Measurements from ENCODE around the gene IL31.
"Not testable (repeated sequence)": the region's sequence is repeated elsewhere in the genome, so short reads cannot be mapped to it uniquely, and the experiment has no call there.

The IL31 gene

DNA sequence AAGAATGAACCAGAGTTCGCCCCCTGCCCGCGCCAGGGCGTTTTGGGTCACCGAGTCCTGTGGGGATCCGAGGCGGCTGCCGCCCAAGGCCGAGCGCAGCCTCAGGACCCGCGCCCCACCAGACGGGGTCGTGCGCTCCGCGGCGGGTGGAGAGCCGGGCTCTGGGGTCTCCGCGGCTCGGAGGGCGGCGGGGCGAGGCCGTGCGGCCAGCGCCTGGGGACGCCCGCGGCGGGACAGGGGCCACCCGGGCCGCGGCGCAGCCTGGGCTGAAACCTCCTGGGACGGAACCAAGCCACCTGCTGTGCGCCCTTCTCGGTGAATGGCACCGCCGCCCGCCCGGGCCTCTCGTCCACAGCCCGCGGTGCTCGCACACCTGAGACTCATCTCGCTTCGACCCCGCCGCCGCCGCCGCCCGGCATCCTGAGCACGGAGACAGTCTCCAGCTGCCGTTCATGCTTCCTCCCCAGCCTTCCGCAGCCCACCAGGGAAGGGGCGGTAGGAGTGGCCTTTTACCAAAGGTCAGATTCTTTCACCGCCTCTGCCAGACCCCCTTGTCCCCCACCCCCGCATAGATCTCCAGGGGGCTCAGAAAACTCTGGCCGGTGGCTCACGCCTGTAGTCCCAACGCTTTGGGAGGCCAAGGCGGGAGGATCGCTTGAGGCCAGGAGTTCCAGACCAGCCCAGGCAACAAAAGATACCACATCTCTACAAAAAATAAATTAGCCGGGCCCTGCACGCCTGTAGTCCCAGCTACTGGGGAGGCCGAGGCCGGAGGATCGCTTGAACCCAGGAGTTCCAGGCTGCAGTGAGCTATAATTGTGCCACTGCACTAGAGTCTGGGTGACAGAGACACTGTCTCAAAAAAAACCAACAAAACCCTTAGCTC is 30.4 kb upstream of the IL31 start:
- Histone ChIP-seq H3K79me1 (replicated peaks; ENCODE audit: low read length, poor library complexity, severe bottlenecking) (no peaks in the 10 kb centered on the region), H2BK15ac (ENCODE audit: low read depth, poor library complexity, severe bottlenecking) (peak overlapping the region; percentile 2), H2BK5ac (ENCODE audit: low read depth, low read length, poor library complexity, severe bottlenecking) (no peak overlapping the region), H3K4me2 (ENCODE audit: low read length, poor library complexity, severe bottlenecking) (peak overlapping the region; percentile 86), H3K36me3 (ENCODE audit: control insufficient read depth in 1 of 2, insufficient read depth in 2 of 2, low read depth in 1 of 2, low read length in 2 of 2) (peaks cover 26 to 31% of the 10 kb centered on the region in 2 experiments), H2BK120ac (ENCODE audit: low read depth, low read length) (no peak overlapping the region), H3K4me1 (ENCODE audit: control insufficient read depth, insufficient read depth, low read depth, low read length) (peaks cover 19% of the 10 kb centered on the region), H4K8ac (ENCODE audit: low read length) (no peak overlapping the region), H3K9me3 (ENCODE audit: control insufficient read depth, low read length) (no peaks in the 10 kb centered on the region), H2AK5ac (ENCODE audit: low read length, severe bottlenecking) (no peak overlapping the region), H3K23ac (ENCODE audit: low read length in 2 of 2) (peak overlapping the region in 1 of 2 experiments; percentile 14), H3K18ac (ENCODE audit: low read depth in 1 of 2, low read length in 2 of 2) (no peak overlapping the region), H3K9ac (ENCODE audit: low read length) (no peak overlapping the region), H4K91ac (ENCODE audit: low read length) (no peak overlapping the region), H2BK12ac (ENCODE audit: low read length in 2 of 2) (no peak overlapping the region), H3K14ac (ENCODE audit: low read length in 2 of 2) (no peak overlapping the region), H3K4me3 (ENCODE audit: insufficient read depth in 1 of 2, low read depth in 1 of 2, low read length in 2 of 2) (peak overlapping the region; percentile 57 to 61), H3K27ac (ENCODE audit: low read length, poor library complexity, severe bottlenecking) (no peak overlapping the region), H3K4ac (ENCODE audit: low read depth in 1 of 2, low read length in 2 of 2) (no peak overlapping the region), H3K27me3 (ENCODE audit: control insufficient read depth in 1 of 2, insufficient read depth in 1 of 2, low read length in 2 of 2) (peaks cover 12 to 64% of the 10 kb centered on the region in 2 experiments), H2AFZ (ENCODE audit: low read depth, low read length) (no peak overlapping the region)
- WGBS: 11% methylated on average over 71 of the region's 71 CpGs
- DNase-seq: no peak

DNA sequence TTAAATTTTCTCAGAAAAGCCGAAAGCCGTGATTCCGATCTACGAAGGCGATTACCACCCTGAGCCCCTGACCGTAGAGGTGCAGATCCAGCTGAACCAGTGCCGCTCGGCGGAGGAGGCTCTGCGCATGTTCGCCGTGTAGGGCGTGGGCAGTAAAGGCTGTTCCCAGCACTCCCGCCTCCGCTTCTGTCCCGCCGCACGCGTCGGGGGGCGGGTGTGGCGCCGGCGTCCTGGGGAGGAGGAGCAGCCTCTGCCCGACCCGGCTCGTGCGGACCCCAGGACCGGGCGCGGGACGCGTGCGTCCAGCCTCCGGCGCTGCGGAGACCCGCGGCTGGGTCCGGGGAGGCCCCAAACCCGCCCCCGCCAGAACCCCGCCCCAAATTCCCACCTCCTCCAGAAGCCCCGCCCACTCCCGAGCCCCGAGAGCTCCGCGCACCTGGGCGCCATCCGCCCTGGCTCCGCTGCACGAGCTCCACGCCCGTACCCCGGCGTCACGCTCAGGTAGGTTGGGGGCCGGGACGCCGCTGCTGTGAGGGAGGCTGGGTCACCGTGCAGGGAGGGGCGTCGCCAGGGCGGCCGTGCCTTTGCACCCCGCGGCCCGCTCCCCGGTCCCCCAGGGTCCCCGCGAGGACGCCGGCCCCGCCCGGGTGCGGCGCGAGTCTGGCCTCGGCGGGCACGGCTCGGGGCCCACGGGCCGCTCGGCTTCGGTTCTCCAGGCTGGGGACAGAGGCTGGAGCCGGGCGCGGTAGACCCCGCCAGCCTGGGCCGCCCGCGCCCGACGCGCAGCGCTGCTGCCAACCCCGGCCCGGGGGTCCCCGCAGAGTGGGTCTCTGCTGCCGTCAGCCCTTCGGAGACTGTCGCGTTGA is 29.5 kb upstream of the IL31 start, which contains the start of gene B3GNT4:
Gene B3GNT4, plus strand, starts transcription at position 409 of the 866 bp plus-strand sequence. CDS start 910 bp downstream, outside the sequence.
- Histone ChIP-seq H2AK5ac (ENCODE audit: low read length, severe bottlenecking) (no peak within 1 kb of the TSS), H3K18ac (ENCODE audit: low read depth in 1 of 2, low read length in 2 of 2) (peak within 1 kb of the TSS in 1 of 2 experiments; percentile 63), H4K91ac (ENCODE audit: low read length) (no peak within 1 kb of the TSS), H3K9ac (ENCODE audit: low read length) (peak within 1 kb of the TSS; percentile 61), H3K9me3 (ENCODE audit: control insufficient read depth, low read length) (no peaks in the 10 kb centered on the region), H2AFZ (ENCODE audit: low read depth, low read length) (peak within 1 kb of the TSS; percentile 8), H3K4ac (ENCODE audit: low read depth in 1 of 2, low read length in 2 of 2) (no peak within 1 kb of the TSS), H3K79me1 (replicated peaks; ENCODE audit: low read length, poor library complexity, severe bottlenecking) (no peaks in the 10 kb centered on the region), H2BK5ac (ENCODE audit: low read depth, low read length, poor library complexity, severe bottlenecking) (no peak within 1 kb of the TSS), H3K27me3 (ENCODE audit: control insufficient read depth in 1 of 2, insufficient read depth in 1 of 2, low read length in 2 of 2) (peaks cover 12 to 64% of the 10 kb centered on the region in 2 experiments), H3K27ac (ENCODE audit: low read length, poor library complexity, severe bottlenecking) (no peak within 1 kb of the TSS), H3K4me3 (ENCODE audit: insufficient read depth in 1 of 2, low read depth in 1 of 2, low read length in 2 of 2) (peak within 1 kb of the TSS; percentile 57 to 76), H2BK120ac (ENCODE audit: low read depth, low read length) (no peak within 1 kb of the TSS), H3K23ac (ENCODE audit: low read length in 2 of 2) (peak within 1 kb of the TSS in 1 of 2 experiments; percentile 46), H2BK15ac (ENCODE audit: low read depth, poor library complexity, severe bottlenecking) (peak within 1 kb of the TSS; percentile 2), H2BK12ac (ENCODE audit: low read length in 2 of 2) (no peak within 1 kb of the TSS), H3K4me2 (ENCODE audit: low read length, poor library complexity, severe bottlenecking) (peak within 1 kb of the TSS; percentile 86), H4K8ac (ENCODE audit: low read length) (no peak within 1 kb of the TSS), H3K36me3 (ENCODE audit: control insufficient read depth in 1 of 2, insufficient read depth in 2 of 2, low read depth in 1 of 2, low read length in 2 of 2) (peaks cover 19 to 25% of the 10 kb centered on the region in 2 experiments), H3K14ac (ENCODE audit: low read length in 2 of 2) (no peak within 1 kb of the TSS), H3K4me1 (ENCODE audit: control insufficient read depth, insufficient read depth, low read depth, low read length) (peaks cover 19% of the 10 kb centered on the region)
- WGBS: 0% methylated on average over 52 of the region's 104 CpGs
- DNase-seq: peak; percentile 57

DNA sequence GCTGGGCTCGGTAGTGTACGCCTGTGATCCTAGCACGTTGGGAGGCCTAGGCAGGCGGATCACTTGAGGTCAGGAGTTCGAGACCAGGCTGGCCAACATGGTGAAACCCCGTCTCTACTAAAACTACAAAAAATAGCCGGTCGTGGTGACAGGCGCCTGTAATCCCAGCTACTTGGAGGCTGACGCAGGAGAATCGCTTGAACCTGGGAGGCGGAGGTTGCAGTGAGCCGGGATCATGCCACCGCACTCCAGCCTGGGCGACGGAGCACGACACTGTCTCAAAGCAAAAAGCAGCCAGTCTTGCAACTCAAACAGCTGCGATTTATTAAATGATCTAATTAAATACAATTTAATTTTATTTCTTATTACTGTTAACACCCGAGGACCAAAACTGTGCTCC is 28.8 kb upstream of the IL31 start:
- not testable (repeated sequence) for H2BK12ac ChIP-seq (ENCODE audit: low read length in 2 of 2); H2BK120ac ChIP-seq (ENCODE audit: low read depth, low read length); H3K23ac ChIP-seq (ENCODE audit: low read length in 2 of 2); H4K91ac ChIP-seq (ENCODE audit: low read length); H2BK15ac ChIP-seq (ENCODE audit: low read depth, poor library complexity, severe bottlenecking); H2AK5ac ChIP-seq (ENCODE audit: low read length, severe bottlenecking); H2BK5ac ChIP-seq (ENCODE audit: low read depth, low read length, poor library complexity, severe bottlenecking); H3K79me1 ChIP-seq (replicated peaks; ENCODE audit: low read length, poor library complexity, severe bottlenecking); H3K14ac ChIP-seq (ENCODE audit: low read length in 2 of 2); H3K9me3 ChIP-seq (ENCODE audit: control insufficient read depth, low read length); H3K27ac ChIP-seq (ENCODE audit: low read length, poor library complexity, severe bottlenecking); H4K8ac ChIP-seq (ENCODE audit: low read length); H3K4ac ChIP-seq (ENCODE audit: low read depth in 1 of 2, low read length in 2 of 2); DNase-seq; H2AFZ ChIP-seq (ENCODE audit: low read depth, low read length); H3K18ac ChIP-seq (ENCODE audit: low read depth in 1 of 2, low read length in 2 of 2)
- WGBS: 87% methylated on average over 15 of the region's 19 CpGs
- Histone ChIP-seq H3K4me3 (ENCODE audit: insufficient read depth in 1 of 2, low read depth in 1 of 2, low read length in 2 of 2) (peak overlapping the region; percentile 57 to 76), H3K9ac (ENCODE audit: low read length) (peak overlapping the region; percentile 61), H3K36me3 (ENCODE audit: control insufficient read depth in 1 of 2, insufficient read depth in 2 of 2, low read depth in 1 of 2, low read length in 2 of 2) (peaks cover 12 to 18% of the 10 kb centered on the region in 2 experiments), H3K27me3 (ENCODE audit: control insufficient read depth in 1 of 2, insufficient read depth in 1 of 2, low read length in 2 of 2) (peaks cover 12 to 64% of the 10 kb centered on the region in 2 experiments), H3K4me1 (ENCODE audit: control insufficient read depth, insufficient read depth, low read depth, low read length) (peaks cover 23% of the 10 kb centered on the region), H3K4me2 (ENCODE audit: low read length, poor library complexity, severe bottlenecking) (peak overlapping the region; percentile 86)
